Activated CD8-positive, alpha-beta T cell treated with anti-CD3 and anti-CD28 coated beads for 36 hours (primary cell): ENCODE results near the gene TPRG1L. TPM values are rescaled to one million over a fixed set of nuclear protein-coding genes. Genes with fewer than 3 reads are reported as not detected.

ENCODE experiments used
- ATAC-seq: fragments of 200-7000 bp; cut with Tn5 transposase; one replicate; pipeline ENCODE4 v1.10.0; 2021; ENCODE audit warnings: mild to moderate bottlenecking, moderate library complexity
- CTCF ChIA-PET: fragments of 350-600 bp; sonication (Branson Sonifier 250); formaldehyde crosslinking; loops from one replicate; lab custom pipeline; 2021; ENCODE audit warnings: antibody characterized with exemption; lab: Charles Lee
- POLR2A ChIA-PET: fragments of 350-600 bp; sonication (Branson Sonifier 250); formaldehyde crosslinking; loops from one replicate; lab custom pipeline; 2021; ENCODE audit warnings: antibody characterized with exemption; lab: Charles Lee
- DNase-seq: peaks from one replicate; pipeline ENCODE4 v3.0.0-alpha.2; 2020
- H3K27ac Mint-ChIP-seq: one replicate; pipeline ENCODE4 v1.8.0; 2021; ENCODE audit warnings: mild to moderate bottlenecking, mixed read lengths
- H3K27me3 Mint-ChIP-seq: one replicate; pipeline ENCODE4 v1.8.0; 2021; ENCODE audit warnings: mixed read lengths
- H3K36me3 Mint-ChIP-seq: one replicate; pipeline ENCODE4 v1.8.0; 2021; ENCODE audit warnings: low read depth, mixed read lengths
- H3K4me1 Mint-ChIP-seq: one replicate; pipeline ENCODE4 v1.8.0; 2021; ENCODE audit warnings: low read depth, mixed read lengths
- H3K4me3 Mint-ChIP-seq: one replicate; pipeline ENCODE4 v1.8.0; 2021; ENCODE audit warnings: mild to moderate bottlenecking, moderate library complexity, mixed read lengths
- H3K9me3 Mint-ChIP-seq: one replicate; pipeline ENCODE4 v1.8.0; 2021; ENCODE audit warnings: mixed read lengths
- CTCF ChIP-seq: fragments of 200-600 bp; IDR thresholded peaks from one replicate; pipeline ENCODE4 v1.8.0; 2022; ENCODE audit warnings: antibody characterized with exemption, mild to moderate bottlenecking
- intact Hi-C: fragments of 100-400 bp; cut with micrococcal nuclease; formaldehyde crosslinking; loops from one replicate; pipeline ENCODE4 v1.10.0; 2022
- total RNA-seq, 2 experiments: library from RNA; stranded (reverse); gene quantifications; one replicate each; pipeline ENCODE4 v1.2.3, GENCODE V29; 2021

Gene TPRG1L
- total RNA-seq, 2 experiments from 2014 or later, result 6.1 to 6.2 TPM

DNA sequence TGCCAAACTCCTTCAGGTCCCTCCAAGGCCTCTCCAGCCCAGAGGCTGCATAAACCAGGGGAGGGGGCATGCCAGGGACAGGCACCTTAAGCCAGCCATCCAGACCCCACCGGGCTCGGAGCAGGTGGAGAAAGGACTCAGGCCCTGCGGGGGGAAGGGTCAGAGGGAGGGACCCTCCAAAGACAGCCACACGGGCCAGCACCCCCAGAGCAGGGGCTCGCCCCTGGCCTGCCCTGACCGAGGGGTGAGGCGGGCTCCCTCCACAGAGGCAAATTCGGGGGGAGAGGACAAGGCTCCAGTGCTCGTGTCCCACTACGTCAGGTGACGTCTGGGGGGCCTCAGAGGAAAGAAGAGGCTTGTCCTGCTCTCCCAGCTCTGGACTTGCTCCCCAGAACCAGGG, 21.7 kb upstream of the TPRG1L start:
- Mint-ChIP-seq H3K4me1 (peaks cover 6% of the 10 kb centered on the region), H3K27ac (no peak overlapping the region), H3K4me3 (no peak overlapping the region), H3K36me3 (no peaks in the 10 kb centered on the region), H3K9me3 (no peaks in the 10 kb centered on the region), H3K27me3 (no peaks in the 10 kb centered on the region)
- no peak for TF ChIP-seq CTCF
- ChIA-PET CTCF (interaction anchor here (1.3 kb wide), 1 partner anchor 150 kb away, joined by 3 read pairs; no protein-coding TSS in a partner anchor), POLR2A (no interaction called here)
- DNase-seq, result no peak
- intact Hi-C loops, result no loop called here
- ATAC-seq, result no peak

- Mint-ChIP-seq H3K4me3 (no peak overlapping the region), H3K4me1 (peaks cover 3% of the 10 kb centered on the region), H3K9me3 (no peaks in the 10 kb centered on the region), H3K36me3 (no peaks in the 10 kb centered on the region), H3K27ac (no peak overlapping the region), H3K27me3 (no peaks in the 10 kb centered on the region)
- DNase-seq, result no peak
- TF ChIP-seq CTCF, result no peak
- no peak for ATAC-seq
- ChIA-PET POLR2A (no interaction called here), CTCF (interaction anchor here (1.3 kb wide), 1 partner anchor 151 kb away, joined by 3 read pairs; no protein-coding TSS in a partner anchor)
- intact Hi-C loops, result no loop called here
These were observed 21.0 kb upstream of the TPRG1L start for GRCh38 chr1:3603571-3604467.

GRCh38 chr1:3604468-3604974, 20.3 kb upstream of the TPRG1L start:
- no peak overlapping the region for H3K4me3 Mint-ChIP-seq
- H3K9me3 Mint-ChIP-seq, result no peaks in the 10 kb centered on the region
- no peaks in the 10 kb centered on the region for H3K4me1 Mint-ChIP-seq
- H3K27me3 Mint-ChIP-seq, result peaks cover 5% of the 10 kb centered on the region
- ChIA-PET CTCF (interaction anchor here (1.3 kb wide), 1 partner anchor 152 kb away, joined by 3 read pairs; no protein-coding TSS in a partner anchor), POLR2A (no interaction called here)
- intact Hi-C loops, result no loop called here
- TF ChIP-seq CTCF, result no peak
- DNase-seq (no peak), ATAC-seq (no peak)
- no peaks in the 10 kb centered on the region for H3K36me3 Mint-ChIP-seq
- H3K27ac Mint-ChIP-seq, result no peak overlapping the region

DNA sequence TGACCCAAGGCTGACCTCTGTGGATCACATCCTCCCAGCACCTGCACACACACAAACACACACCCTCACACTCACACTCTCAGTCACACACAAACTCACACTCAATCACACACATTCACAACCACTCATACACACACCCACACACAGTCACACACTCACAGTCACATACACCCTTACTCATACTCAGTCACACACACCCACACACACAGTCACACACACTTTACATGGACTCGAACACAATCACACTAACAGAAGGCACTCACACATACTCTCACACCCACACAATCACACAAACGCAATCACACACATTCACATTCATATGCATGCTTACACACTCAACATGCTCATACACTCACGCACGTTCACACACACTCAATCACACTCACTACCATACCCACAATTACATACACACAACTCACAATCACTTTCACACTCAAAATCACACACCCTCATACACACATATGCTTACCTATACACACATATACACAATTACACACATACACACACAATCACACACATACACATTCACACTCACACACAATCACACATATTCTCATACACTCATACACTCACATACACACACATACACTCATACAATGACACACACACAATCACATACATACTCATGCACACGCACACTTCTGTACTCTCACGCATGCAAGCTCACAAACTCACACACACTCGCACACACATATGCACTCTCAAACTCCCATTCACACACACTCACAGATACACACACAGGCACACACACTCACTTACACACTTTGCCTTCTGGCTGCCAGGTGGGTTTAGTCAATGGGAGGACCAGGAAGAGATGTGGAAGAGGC, 19.6 kb upstream of the TPRG1L start:
- intact Hi-C loops, result no loop called here

More for the DNA sequence above, 19.6 kb upstream of the TPRG1L start:
- H3K27ac Mint-ChIP-seq, result no peak overlapping the region
- H3K4me1 Mint-ChIP-seq, result no peaks in the 10 kb centered on the region
- DNase-seq (no peak), ATAC-seq (no peak)
- TF ChIP-seq CTCF, result no peak
- H3K27me3 Mint-ChIP-seq, result peaks cover 7% of the 10 kb centered on the region
- H3K4me3 Mint-ChIP-seq, result no peak overlapping the region
- CTCF ChIA-PET, result no interaction called here
- H3K36me3 Mint-ChIP-seq, result no peaks in the 10 kb centered on the region
- POLR2A ChIA-PET, result no interaction called here
- H3K9me3 Mint-ChIP-seq, result no peaks in the 10 kb centered on the region
